HEK293 (cell line): ENCODE measurements around the gene CEP350.

ENCODE experiments used
- CTCF ChIA-PET: fragments of 350-600 bp; formaldehyde crosslinking; extraction: SDS; loops from one replicate; lab custom pipeline; 2021; ENCODE audit warnings: antibody characterized with exemption; lab: Yijun Ruan, JAX
- POLR2A ChIA-PET: fragments of 300-600 bp; formaldehyde crosslinking; extraction: SDS; loops from one replicate; lab custom pipeline; 2020; ENCODE audit warnings: antibody characterized with exemption, inconsistent platforms; lab: Yijun Ruan, JAX
- H3K27ac ChIP-seq: fragments of 200-500 bp; sonication (Bioruptor generic); 2 replicates; pipeline ENCODE4 v1.5.1; 2014; ENCODE audit warnings: low read depth, low read length, control low read depth, inconsistent platforms; ENCODE audit errors: extremely low read depth
- H3K36me3 ChIP-seq, 2 experiments: fragments of 200-500 bp in 1 of 2; sonication (Bioruptor generic) in 1 of 2; 1 replicate in 1 of 2; 2 replicates in 1 of 2; pipeline ENCODE4 v1.5.1; 2014 to 2017; ENCODE audit warnings: inconsistent platforms in 2 of 2, low read length in 2 of 2; ENCODE audit not compliant: control insufficient read depth in 2 of 2, insufficient read depth in 1 of 2
- H3K4me1 ChIP-seq: fragments of 200-500 bp; sonication (Bioruptor generic); 2 replicates; pipeline ENCODE4 v1.5.1; 2014; ENCODE audit warnings: mild to moderate bottlenecking, low read length, inconsistent platforms; ENCODE audit not compliant: control insufficient read depth, insufficient read depth
- H3K4me3 ChIP-seq: 2 replicates; pipeline ENCODE4 v1.5.1; 2011; ENCODE audit warnings: low read depth, mild to moderate bottlenecking, control low read depth, low read length, moderate library complexity
- H3K9me3 ChIP-seq: fragments of 200-500 bp; sonication (Bioruptor generic); 2 replicates; pipeline ENCODE4 v1.5.1; 2014; ENCODE audit warnings: low read depth, low read length, inconsistent platforms; ENCODE audit not compliant: control insufficient read depth, insufficient read depth
- BCL6B ChIP-seq: fragments of 450-650 bp; formaldehyde crosslinking; IDR thresholded peaks from 2 replicates; pipeline ENCODE4 v1.5.1; 2017; ENCODE audit warnings: missing biosample characterization, missing genetic modification characterization
- GFI1B ChIP-seq: fragments of 450-650 bp; formaldehyde crosslinking; IDR thresholded peaks from 2 replicates; pipeline ENCODE4 v1.5.1; 2016; ENCODE audit warnings: missing biosample characterization, missing genetic modification characterization
- INSM2 ChIP-seq: fragments of 450-650 bp; formaldehyde crosslinking; IDR thresholded peaks from 2 replicates; pipeline ENCODE4 v1.5.1; 2016; ENCODE audit warnings: missing biosample characterization, missing genetic modification characterization
- KLF7 ChIP-seq: fragments of 450-650 bp; formaldehyde crosslinking; IDR thresholded peaks from 2 replicates; pipeline ENCODE4 v1.5.1; 2016; ENCODE audit warnings: missing biosample characterization, missing genetic modification characterization, borderline replicate concordance
- REPIN1 ChIP-seq: fragments of 450-650 bp; formaldehyde crosslinking; IDR thresholded peaks from 2 replicates; pipeline ENCODE4 v1.5.1; 2017; ENCODE audit warnings: missing biosample characterization, missing genetic modification characterization, low read depth
- SETDB1 ChIP-seq: IDR thresholded peaks from one replicate; pipeline ENCODE4 v1.6.1; 2017; ENCODE audit warnings: mild to moderate bottlenecking, low read length, moderate library complexity, mixed read lengths; ENCODE audit not compliant: insufficient read length
- SP3 ChIP-seq: fragments of 450-650 bp; formaldehyde crosslinking; IDR thresholded peaks from 2 replicates; pipeline ENCODE4 v1.5.1; 2016; ENCODE audit warnings: missing biosample characterization, missing genetic modification characterization
- TSHZ1 ChIP-seq: fragments of 450-650 bp; formaldehyde crosslinking; IDR thresholded peaks from 2 replicates; pipeline ENCODE4 v1.5.1; 2016; ENCODE audit warnings: missing biosample characterization, missing genetic modification characterization, borderline replicate concordance
- ZBTB1 ChIP-seq: fragments of 450-650 bp; formaldehyde crosslinking; IDR thresholded peaks from 2 replicates; pipeline ENCODE4 v1.5.1; 2016; ENCODE audit warnings: missing biosample characterization, missing genetic modification characterization
- ZBTB7A ChIP-seq: fragments of 450-650 bp; formaldehyde crosslinking; IDR thresholded peaks from 2 replicates; pipeline ENCODE4 v1.5.1; 2016; ENCODE audit warnings: low read depth, missing biosample characterization, missing genetic modification characterization
- ZFP37 ChIP-seq: fragments of 450-650 bp; formaldehyde crosslinking; IDR thresholded peaks from 2 replicates; pipeline ENCODE4 v1.5.1; 2016; ENCODE audit warnings: missing biosample characterization, missing genetic modification characterization
- ZNF10 ChIP-seq: fragments of 450-650 bp; formaldehyde crosslinking; IDR thresholded peaks from 2 replicates; pipeline ENCODE4 v1.5.1; 2017; ENCODE audit warnings: missing biosample characterization, missing genetic modification characterization
- ZNF280C ChIP-seq: fragments of 450-650 bp; formaldehyde crosslinking; IDR thresholded peaks from 2 replicates; pipeline ENCODE4 v1.5.1; 2016; ENCODE audit warnings: missing biosample characterization, missing genetic modification characterization
- ZNF350 ChIP-seq: fragments of 450-650 bp; formaldehyde crosslinking; IDR thresholded peaks from 2 replicates; pipeline ENCODE4 v1.5.0; 2017; ENCODE audit warnings: missing biosample characterization, mild to moderate bottlenecking, missing genetic modification characterization
- ZNF701 ChIP-seq: fragments of 450-650 bp; formaldehyde crosslinking; IDR thresholded peaks from 2 replicates; pipeline ENCODE4 v1.5.1; 2016; ENCODE audit warnings: missing biosample characterization, missing genetic modification characterization
- ZNF777 ChIP-seq: fragments of 450-650 bp; formaldehyde crosslinking; IDR thresholded peaks from 2 replicates; pipeline ENCODE4 v1.5.1; 2017; ENCODE audit warnings: missing biosample characterization, missing genetic modification characterization, borderline replicate concordance
- ZNF830 ChIP-seq: fragments of 450-650 bp; IDR thresholded peaks from 2 replicates; pipeline ENCODE4 v1.5.0; 2018; ENCODE audit warnings: missing biosample characterization, missing genetic modification characterization, low read depth, mild to moderate bottlenecking, moderate library complexity

CEP350 gene

GRCh38 chr1:180150982-180151381 is 196.4 kb downstream of the CEP350 start:
- H3K27ac ChIP-seq: no peak overlapping the region
- H3K4me1 ChIP-seq: peaks cover 4% of the 10 kb centered on the region; the same call in 1 of the 2 replicates
- ChIA-PET CTCF (interaction anchor here (1.4 kb wide), 1 partner anchor 29 kb away, joined by 3 read pairs; no protein-coding TSS in a partner anchor), POLR2A (no interaction called here)
- H3K4me3 ChIP-seq: no peak overlapping the region
- TF ChIP-seq ZBTB7A (tag by site-specific recombination) (no peak), ZNF280C (tag by site-specific recombination) (no peak), KLF7 (tag by site-specific recombination) (no peak), ZNF10 (no peak)
- TF ChIP-seq, all 188 proteins: peak for 0
- no peaks in the 10 kb centered on the region for H3K9me3 ChIP-seq
- no peaks in the 10 kb centered on the region for H3K36me3 ChIP-seq

- Histone ChIP-seq H3K9me3 (no peaks in the 10 kb centered on the region), H3K4me3 (no peak overlapping the region), H3K36me3 (no peaks in the 10 kb centered on the region), H3K4me1 (peaks cover 6% of the 10 kb centered on the region), H3K27ac (no peak overlapping the region)
- CTCF ChIA-PET: interaction anchor here (1.4 kb wide), 1 partner anchor 28 kb away, joined by 3 read pairs; no protein-coding TSS in a partner anchor
- POLR2A ChIA-PET: no interaction called here
- TF ChIP-seq ZNF350 (tag by site-specific recombination): no peak
Observed at GRCh38 chr1:180151508-180151907, 196.9 kb downstream of the CEP350 start.

GRCh38 chr1:180152588-180152987 is 198.0 kb downstream of the CEP350 start:
- Histone ChIP-seq H3K36me3 (no peaks in the 10 kb centered on the region), H3K9me3 (no peaks in the 10 kb centered on the region), H3K27ac (no peak overlapping the region), H3K4me1 (peaks cover 11% of the 10 kb centered on the region), H3K4me3 (no peak overlapping the region)
- CTCF ChIA-PET: no interaction called here
- no peak for TF ChIP-seq SETDB1
- no peak for TF ChIP-seq ZFP37 (tag by site-specific recombination)
- TF ChIP-seq INSM2 (tag by site-specific recombination): no peak
- no peak for TF ChIP-seq ZNF830
- TF ChIP-seq ZNF777 (tag by site-specific recombination): no peak
- no peak for TF ChIP-seq SP3 (tag by site-specific recombination)
- TF ChIP-seq ZBTB1 (tag by site-specific recombination): no peak
- TF ChIP-seq REPIN1 (tag by site-specific recombination): no peak
- no peak for TF ChIP-seq TSHZ1 (tag by site-specific recombination)
- no peak for TF ChIP-seq GFI1B (tag by site-specific recombination)
- TF ChIP-seq ZNF701 (tag by site-specific recombination): no peak
- TF ChIP-seq BCL6B (tag by site-specific recombination): no peak
- POLR2A ChIA-PET: no interaction called here
